Gastroesophageal sphincter (tissue), 3 donors: ENCODE results near the gene PLOD2.
A peak's percentile ranks its signal among the peaks of the same experiment; 100 is the strongest.

Experiments used
- EP300 ChIP-seq: sonication (generic); formaldehyde crosslinking; IDR thresholded peaks from one replicate; pipeline ENCODE4 v1.6.1; 2017; ENCODE audit warnings: antibody characterized with exemption, mild to moderate bottlenecking
- POLR2A ChIP-seq, 2 donors: fragments of 450-650 bp; IDR thresholded peaks; one replicate each; pipeline ENCODE4 v1.6.1; 2017; ENCODE audit warnings: antibody characterized with exemption in 2 of 2, mild to moderate bottlenecking in 2 of 2, moderate library complexity in 1 of 2
- POLR2AphosphoS5 ChIP-seq: sonication (generic); formaldehyde crosslinking; IDR thresholded peaks from one replicate; pipeline ENCODE4 v1.6.1; 2017; ENCODE audit warnings: antibody characterized with exemption
- TF ChIP-seq, protein P1 (sequence below), 4 experiments: fragments of 200-600 bp in 2 of 4; fragments of 450-650 bp in 2 of 4; sonication (generic) in 1 of 4; IDR thresholded peaks; one replicate each; pipeline ENCODE4 v1.5.1; 2017 to 2019; ENCODE audit warnings: antibody characterized with exemption in 4 of 4, mild to moderate bottlenecking in 2 of 4, moderate library complexity in 2 of 4

DNA sequence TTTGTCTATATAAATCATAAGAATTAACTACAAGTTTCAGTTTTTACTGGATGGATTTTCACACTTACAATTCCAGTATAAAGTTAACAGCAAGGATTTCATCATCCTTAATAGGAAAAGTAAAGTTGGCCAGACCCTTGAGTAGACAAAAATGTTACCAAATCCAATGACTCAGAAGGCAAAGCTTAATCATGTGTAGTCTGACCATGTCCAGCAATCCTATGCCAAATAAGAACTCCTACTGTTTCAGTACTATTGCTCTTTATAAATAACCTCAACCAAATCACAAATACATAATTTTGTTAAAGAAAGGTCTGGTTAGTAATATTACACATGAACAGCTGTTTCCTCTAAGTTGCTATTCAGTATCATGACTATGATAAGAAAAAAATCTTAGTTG is 35.0 kb downstream of the PLOD2 start:
- TF ChIP-seq POLR2A (IDR thresholded peaks at IDR 0.05), result no peak
- TF ChIP-seq, protein P1, sequence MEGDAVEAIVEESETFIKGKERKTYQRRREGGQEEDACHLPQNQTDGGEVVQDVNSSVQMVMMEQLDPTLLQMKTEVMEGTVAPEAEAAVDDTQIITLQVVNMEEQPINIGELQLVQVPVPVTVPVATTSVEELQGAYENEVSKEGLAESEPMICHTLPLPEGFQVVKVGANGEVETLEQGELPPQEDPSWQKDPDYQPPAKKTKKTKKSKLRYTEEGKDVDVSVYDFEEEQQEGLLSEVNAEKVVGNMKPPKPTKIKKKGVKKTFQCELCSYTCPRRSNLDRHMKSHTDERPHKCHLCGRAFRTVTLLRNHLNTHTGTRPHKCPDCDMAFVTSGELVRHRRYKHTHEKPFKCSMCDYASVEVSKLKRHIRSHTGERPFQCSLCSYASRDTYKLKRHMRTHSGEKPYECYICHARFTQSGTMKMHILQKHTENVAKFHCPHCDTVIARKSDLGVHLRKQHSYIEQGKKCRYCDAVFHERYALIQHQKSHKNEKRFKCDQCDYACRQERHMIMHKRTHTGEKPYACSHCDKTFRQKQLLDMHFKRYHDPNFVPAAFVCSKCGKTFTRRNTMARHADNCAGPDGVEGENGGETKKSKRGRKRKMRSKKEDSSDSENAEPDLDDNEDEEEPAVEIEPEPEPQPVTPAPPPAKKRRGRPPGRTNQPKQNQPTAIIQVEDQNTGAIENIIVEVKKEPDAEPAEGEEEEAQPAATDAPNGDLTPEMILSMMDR (IDR thresholded peaks at IDR 0.05), result no peak
- no peak for TF ChIP-seq EP300
- peak; percentile 93 for TF ChIP-seq POLR2AphosphoS5
